Calu3 (cell line): Measurements from ENCODE around the gene PSMB11. TPM values are rescaled to one million over a fixed set of nuclear protein-coding genes. Genes with fewer than 3 reads are reported as not detected.
"Not testable (repeated sequence)": the region's sequence is repeated elsewhere in the genome, so short reads cannot be mapped to it uniquely, and the experiment has no call there.

Experiments
- BruUV-seq: library from RNA; stranded (reverse); fragments of 400-500 nt; replicated peaks from 2 replicates; lab custom pipeline; 2021; lab: Mats Ljungman, UMichigan
- CTCF ChIA-PET: fragments of 300-600 bp; sonication (Branson Sonifier 250); formaldehyde crosslinking; loops from one replicate; lab custom pipeline; 2022; ENCODE audit warnings: antibody characterized with exemption; lab: Charles Lee
- DNase-seq: peaks from one replicate; pipeline ENCODE4 v3.0.0; 2022
- H3K27ac Mint-ChIP-seq: one replicate; pipeline ENCODE4 v1.8.0; 2022; ENCODE audit warnings: mixed read lengths; ENCODE audit not compliant: unreplicated experiment
- H3K27me3 Mint-ChIP-seq: one replicate; pipeline ENCODE4 v1.8.0; 2022; ENCODE audit warnings: mixed read lengths; ENCODE audit not compliant: unreplicated experiment
- H3K36me3 Mint-ChIP-seq: one replicate; pipeline ENCODE4 v1.8.0; 2022; ENCODE audit warnings: mild to moderate bottlenecking, moderate library complexity, mixed read lengths; ENCODE audit not compliant: insufficient read depth, unreplicated experiment
- H3K4me1 Mint-ChIP-seq: one replicate; pipeline ENCODE4 v1.8.0; 2022; ENCODE audit warnings: mild to moderate bottlenecking, low read depth, mixed read lengths; ENCODE audit not compliant: unreplicated experiment
- H3K4me3 Mint-ChIP-seq: one replicate; pipeline ENCODE4 v1.8.0; 2022; ENCODE audit warnings: mild to moderate bottlenecking, low read depth, moderate library complexity, mixed read lengths; ENCODE audit not compliant: unreplicated experiment
- H3K9me3 Mint-ChIP-seq: one replicate; pipeline ENCODE4 v1.8.0; 2022; ENCODE audit warnings: low read depth, mixed read lengths; ENCODE audit not compliant: unreplicated experiment
- CTCF ChIP-seq: fragments of 200-600 bp; IDR thresholded peaks from one replicate; pipeline ENCODE4 v1.8.0; 2022; ENCODE audit warnings: antibody characterized with exemption; ENCODE audit not compliant: unreplicated experiment
- intact Hi-C: fragments of 100-400 bp; cut with micrococcal nuclease; formaldehyde crosslinking; loops from one replicate; pipeline ENCODE4 v1.10.0; 2022; ENCODE audit not compliant: unreplicated experiment
- total RNA-seq: library from RNA; stranded (reverse); gene quantifications from 2 replicates; pipeline ENCODE4 v1.2.3, GENCODE V29; 2022

The PSMB11 gene
- total RNA-seq, 1 experiment from 2014 or later, result not detected

- Mint-ChIP-seq H3K9me3 (no peaks in the 10 kb centered on the region), H3K4me1 (peaks cover 9% of the 10 kb centered on the region), H3K4me3 (no peak overlapping the region), H3K27ac (no peak overlapping the region), H3K27me3 (no peaks in the 10 kb centered on the region), H3K36me3 (peaks cover 14% of the 10 kb centered on the region)
- no peak for DNase-seq
- intact Hi-C loops, result no loop called here
- CTCF ChIA-PET, result interaction anchor here (0.6 kb wide), 1 partner anchor 343 kb away, joined by 4 read pairs; no protein-coding TSS in a partner anchor
- no TSS peak for BruUV-seq
- no peak for TF ChIP-seq CTCF
These were observed 39.4 kb upstream of the PSMB11 start for GRCh38 chr14:23002592-23002991.

- Mint-ChIP-seq H3K4me1 (peaks cover 18% of the 10 kb centered on the region), H3K36me3 (peaks cover 14% of the 10 kb centered on the region)
- H3K27ac Mint-ChIP-seq, H3K4me3 Mint-ChIP-seq, BruUV-seq, CTCF ChIA-PET, H3K9me3 Mint-ChIP-seq, DNase-seq, intact Hi-C loops, H3K27me3 Mint-ChIP-seq: not testable (repeated sequence)
These were observed 37.7 kb upstream of the PSMB11 start for GRCh38 chr14:23004274-23004673.

GRCh38 chr14:23005451-23006187 is 36.4 kb upstream of the PSMB11 start:
- no TSS peak for BruUV-seq
- Mint-ChIP-seq H3K36me3 (peaks cover 24% of the 10 kb centered on the region), H3K9me3 (no peaks in the 10 kb centered on the region), H3K27me3 (no peaks in the 10 kb centered on the region), H3K4me3 (peak overlapping the region; percentile 95), H3K4me1 (peaks cover 18% of the 10 kb centered on the region), H3K27ac (peak overlapping the region; percentile 96)
- intact Hi-C loops, result no loop called here
- no peak for TF ChIP-seq CTCF
- DNase-seq, result no peak
- CTCF ChIA-PET, result interaction anchor here (1.9 to 2.1 kb wide), 3 partner anchors 10 to 52 kb away, joined by 6 to 28 read pairs (median 15); partner anchors contain the start of gene CDH24

GRCh38 chr14:23006188-23006534 is 35.9 kb upstream of the PSMB11 start:
- no peak for TF ChIP-seq CTCF
- Mint-ChIP-seq H3K4me1 (peaks cover 18% of the 10 kb centered on the region), H3K27me3 (no peaks in the 10 kb centered on the region), H3K4me3 (peak overlapping the region; percentile 95), H3K9me3 (no peaks in the 10 kb centered on the region), H3K36me3 (peaks cover 25% of the 10 kb centered on the region), H3K27ac (peak overlapping the region; percentile 96)
- no TSS peak for BruUV-seq
- DNase-seq, result no peak
- intact Hi-C loops, result no loop called here
- CTCF ChIA-PET, result interaction anchor here (0.6 to 2.1 kb wide), 8 partner anchors 10 to 52 kb away, joined by 3 to 28 read pairs (median 6); partner anchors contain the start of genes AJUBA, CDH24 and HAUS4
